ENCODE data around the gene ATP5PB.

Gene ATP5PB

GRCh38 chr1:111446967-111447892 lies 2.0 kb upstream of the ATP5PB start:
- no peak for DNase-seq (ENCODE audit: low spot score)

GRCh38 chr1:111448482-111448917 lies 764 bp upstream of the ATP5PB start:
- DNase-seq (ENCODE audit: low spot score): peak; percentile 56

- DNase-seq (ENCODE audit: low spot score): no peak
Measured at GRCh38 chr1:111449703-111450017, 396 bp downstream of the ATP5PB start.

- DNase-seq (ENCODE audit: low spot score): no peak
Measured at GRCh38 chr1:111450185-111450584, 921 bp downstream of the ATP5PB start.

- no peak for DNase-seq (ENCODE audit: low spot score)
Measured at GRCh38 chr1:111452581-111452980, 3.3 kb downstream of the ATP5PB start.

GRCh38 chr1:111453706-111454105 lies 4.4 kb downstream of the ATP5PB start:
- DNase-seq (ENCODE audit: low spot score): no peak

GRCh38 chr1:111454859-111455641 lies 5.8 kb downstream of the ATP5PB start:
- no peak for DNase-seq (ENCODE audit: low spot score)

- no peak for DNase-seq (ENCODE audit: low spot score)
Measured at GRCh38 chr1:111455642-111456031, 6.4 kb downstream of the ATP5PB start.

- DNase-seq (ENCODE audit: low spot score): no peak
Measured at GRCh38 chr1:111461765-111462164, 12.5 kb downstream of the ATP5PB start.

GRCh38 chr1:111462370-111463028 lies 13.2 kb downstream of the ATP5PB start:
- DNase-seq (ENCODE audit: low spot score): no peak

- DNase-seq (ENCODE audit: low spot score): peak; percentile 95
Measured at GRCh38 chr1:111463029-111463683, 13.9 kb downstream of the ATP5PB start.

GRCh38 chr1:111465754-111466153 lies 16.5 kb downstream of the ATP5PB start:
- no peak for DNase-seq (ENCODE audit: low spot score)

- no peak for DNase-seq (ENCODE audit: low spot score)
Measured at GRCh38 chr1:111466480-111466879, 17.2 kb downstream of the ATP5PB start.

GRCh38 chr1:111467865-111468716 lies 18.8 kb downstream of the ATP5PB start:
- DNase-seq (ENCODE audit: low spot score): peak; percentile 30

GRCh38 chr1:111468717-111469100 lies 19.4 kb downstream of the ATP5PB start:
- no peak for DNase-seq (ENCODE audit: low spot score)

GRCh38 chr1:111469539-111469938 lies 20.3 kb downstream of the ATP5PB start:
- DNase-seq (ENCODE audit: low spot score): no peak

GRCh38 chr1:111470596-111470995 lies 21.3 kb downstream of the ATP5PB start:
- no peak for DNase-seq (ENCODE audit: low spot score)

GRCh38 chr1:111471012-111471411 lies 21.7 kb downstream of the ATP5PB start:
- DNase-seq (ENCODE audit: low spot score): no peak

GRCh38 chr1:111471538-111471937 lies 22.3 kb downstream of the ATP5PB start:
- no peak for DNase-seq (ENCODE audit: low spot score)

- no peak for DNase-seq (ENCODE audit: low spot score)
Measured at GRCh38 chr1:111474106-111474505, 24.8 kb downstream of the ATP5PB start.

- no peak for DNase-seq (ENCODE audit: low spot score)
Measured at GRCh38 chr1:111474521-111474920, 25.3 kb downstream of the ATP5PB start.

Measured in kidney tubule cell (primary cell).